Measurements from ENCODE around the gene ZBTB20.

GRCh38 chr3:114743746-114744485 lies 403.2 kb downstream of the ZBTB20 start:
- TF ChIP-seq, protein P1, sequence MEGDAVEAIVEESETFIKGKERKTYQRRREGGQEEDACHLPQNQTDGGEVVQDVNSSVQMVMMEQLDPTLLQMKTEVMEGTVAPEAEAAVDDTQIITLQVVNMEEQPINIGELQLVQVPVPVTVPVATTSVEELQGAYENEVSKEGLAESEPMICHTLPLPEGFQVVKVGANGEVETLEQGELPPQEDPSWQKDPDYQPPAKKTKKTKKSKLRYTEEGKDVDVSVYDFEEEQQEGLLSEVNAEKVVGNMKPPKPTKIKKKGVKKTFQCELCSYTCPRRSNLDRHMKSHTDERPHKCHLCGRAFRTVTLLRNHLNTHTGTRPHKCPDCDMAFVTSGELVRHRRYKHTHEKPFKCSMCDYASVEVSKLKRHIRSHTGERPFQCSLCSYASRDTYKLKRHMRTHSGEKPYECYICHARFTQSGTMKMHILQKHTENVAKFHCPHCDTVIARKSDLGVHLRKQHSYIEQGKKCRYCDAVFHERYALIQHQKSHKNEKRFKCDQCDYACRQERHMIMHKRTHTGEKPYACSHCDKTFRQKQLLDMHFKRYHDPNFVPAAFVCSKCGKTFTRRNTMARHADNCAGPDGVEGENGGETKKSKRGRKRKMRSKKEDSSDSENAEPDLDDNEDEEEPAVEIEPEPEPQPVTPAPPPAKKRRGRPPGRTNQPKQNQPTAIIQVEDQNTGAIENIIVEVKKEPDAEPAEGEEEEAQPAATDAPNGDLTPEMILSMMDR (IDR thresholded peaks at IDR 0.05), result no peak
- TF ChIP-seq POLR2A (IDR thresholded peaks at IDR 0.05), result no peak
- no peak for TF ChIP-seq POLR2AphosphoS5 (IDR thresholded peaks at IDR 0.05)
